Measurements from ENCODE around the gene LYZL2. TPM values are rescaled to one million over a fixed set of nuclear protein-coding genes. Genes with fewer than 3 reads are reported as not detected.
"Not testable (repeated sequence)": the region's sequence is repeated elsewhere in the genome, so short reads cannot be mapped to it uniquely, and the experiment has no call there.

LYZL2 gene
- total RNA-seq, 1 experiment from 2014 or later = not detected

GRCh38 chr10:30625080-30625479, 4.5 kb downstream of the LYZL2 start:
- no peaks in the 10 kb centered on the region for H3K4me1 ChIP-seq (replicated peaks)
- DNase-seq (ENCODE audit: low read depth in 1 of 2, low spot score in 2 of 2) = no peak
- no peak overlapping the region for H3K27ac ChIP-seq
- H3K36me3 ChIP-seq = no peaks in the 10 kb centered on the region
- no peaks in the 10 kb centered on the region for H3K9me3 ChIP-seq (replicated peaks)
- H3K4me3 ChIP-seq = no peak overlapping the region
- no peaks in the 10 kb centered on the region for H3K27me3 ChIP-seq (replicated peaks)

DNA sequence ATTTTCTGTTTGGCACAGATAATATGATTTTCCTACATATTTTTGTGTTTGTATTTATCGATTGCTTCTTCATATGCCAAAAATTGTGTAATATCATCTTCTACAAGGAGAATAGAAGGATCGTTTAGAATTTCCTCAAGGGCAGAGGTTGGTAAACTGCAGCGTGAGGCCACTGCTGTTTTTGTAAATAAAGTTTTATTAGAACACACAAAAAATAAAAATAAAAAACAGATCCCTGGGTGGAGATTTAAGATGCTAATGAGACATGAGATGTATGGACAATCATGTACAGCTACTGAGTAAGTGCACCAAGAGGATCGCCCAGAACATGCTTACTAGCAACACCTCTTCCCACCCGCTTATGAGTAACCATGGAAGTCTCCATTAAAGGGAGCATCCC, 9.6 kb downstream of the LYZL2 start:
- Histone ChIP-seq H3K9me3 (replicated peaks) (no peaks in the 10 kb centered on the region), H3K27me3 (replicated peaks) (no peaks in the 10 kb centered on the region), H3K27ac (no peak overlapping the region), H3K4me1 (replicated peaks) (no peaks in the 10 kb centered on the region), H3K4me3 (no peak overlapping the region), H3K36me3 (no peaks in the 10 kb centered on the region)
- DNase-seq (ENCODE audit: low read depth in 1 of 2, low spot score in 2 of 2) = no peak

GRCh38 chr10:30617070-30617469, 12.5 kb downstream of the LYZL2 start:
- Histone ChIP-seq H3K4me1 (replicated peaks) (peaks cover 9% of the 10 kb centered on the region), H3K4me3 (no peak overlapping the region), H3K27ac (no peak overlapping the region), H3K9me3 (replicated peaks) (no peaks in the 10 kb centered on the region), H3K36me3 (no peaks in the 10 kb centered on the region), H3K27me3 (replicated peaks) (no peaks in the 10 kb centered on the region)
- DNase-seq (ENCODE audit: low read depth in 1 of 2, low spot score in 2 of 2) = no peak

DNA sequence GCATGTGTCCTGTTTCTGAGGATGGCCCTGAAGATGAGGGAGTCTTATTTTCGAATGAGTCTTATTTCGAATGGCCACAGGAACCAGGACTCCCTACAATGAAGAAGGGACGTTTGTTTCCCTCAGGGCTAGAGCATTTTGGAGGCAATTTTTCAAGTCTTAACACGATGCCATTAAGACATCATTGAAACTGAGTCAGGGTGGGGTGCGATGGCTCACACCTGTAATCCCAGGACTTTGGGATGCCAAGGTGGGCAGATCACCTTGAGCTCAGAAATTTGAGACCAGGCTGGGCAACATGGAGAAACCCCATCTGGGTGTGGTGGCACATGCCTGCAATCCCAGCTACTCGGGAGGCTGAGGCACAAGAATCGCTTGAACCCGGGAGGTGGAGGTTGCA, 18.5 kb downstream of the LYZL2 start:
- not testable (repeated sequence) for DNase-seq (ENCODE audit: low read depth in 1 of 2, low spot score in 2 of 2); H3K9me3 ChIP-seq (replicated peaks); H3K27me3 ChIP-seq (replicated peaks); H3K4me3 ChIP-seq; H3K27ac ChIP-seq; H3K4me1 ChIP-seq (replicated peaks); H3K36me3 ChIP-seq

- Histone ChIP-seq H3K27ac (no peak overlapping the region), H3K27me3 (replicated peaks) (no peaks in the 10 kb centered on the region), H3K4me3 (no peak overlapping the region), H3K4me1 (replicated peaks) (peaks cover 9% of the 10 kb centered on the region), H3K36me3 (no peaks in the 10 kb centered on the region), H3K9me3 (replicated peaks) (no peaks in the 10 kb centered on the region)
- no peak for DNase-seq (ENCODE audit: low read depth in 1 of 2, low spot score in 2 of 2)
Measured at GRCh38 chr10:30607814-30608213, 21.7 kb downstream of the LYZL2 start.

- Histone ChIP-seq H3K27me3 (replicated peaks) (no peaks in the 10 kb centered on the region), H3K27ac (no peak overlapping the region), H3K4me1 (replicated peaks) (peaks cover 9% of the 10 kb centered on the region), H3K36me3 (no peaks in the 10 kb centered on the region), H3K9me3 (replicated peaks) (no peaks in the 10 kb centered on the region), H3K4me3 (no peak overlapping the region)
- DNase-seq (ENCODE audit: low read depth in 1 of 2, low spot score in 2 of 2) = no peak
Measured at GRCh38 chr10:30606313-30606712, 23.2 kb downstream of the LYZL2 start.

GRCh38 chr10:30605341-30606121, 24.0 kb downstream of the LYZL2 start:
- not testable (repeated sequence) for H3K4me3 ChIP-seq; H3K9me3 ChIP-seq (replicated peaks); DNase-seq (ENCODE audit: low read depth in 1 of 2, low spot score in 2 of 2); H3K36me3 ChIP-seq; H3K27ac ChIP-seq; H3K27me3 ChIP-seq (replicated peaks); H3K4me1 ChIP-seq (replicated peaks)

DNA sequence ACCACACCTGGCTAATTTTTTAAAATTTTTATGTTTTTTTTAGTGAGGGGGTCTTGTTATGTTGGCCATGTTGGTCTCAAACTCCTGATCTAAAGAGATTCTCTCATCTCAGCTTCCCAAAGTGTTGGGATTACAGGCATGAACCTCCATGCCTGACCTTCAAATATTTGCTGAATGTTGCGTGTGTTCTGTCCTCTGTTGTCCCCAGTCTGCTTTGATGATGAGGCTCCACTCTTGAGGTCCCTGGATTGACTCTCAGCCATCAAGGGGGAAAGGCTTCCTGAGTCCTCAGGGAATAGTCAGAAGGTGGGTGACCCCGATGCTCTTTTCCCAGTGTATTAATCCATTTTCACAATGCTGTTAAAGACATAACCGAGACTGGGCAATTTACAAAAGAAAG, 26.0 kb downstream of the LYZL2 start:
- H3K36me3 ChIP-seq = no peaks in the 10 kb centered on the region
- H3K9me3 ChIP-seq (replicated peaks) = no peaks in the 10 kb centered on the region
- no peak for DNase-seq (ENCODE audit: low read depth in 1 of 2, low spot score in 2 of 2)
- no peak overlapping the region for H3K4me3 ChIP-seq
- H3K4me1 ChIP-seq (replicated peaks) = peaks cover 9% of the 10 kb centered on the region
- no peak overlapping the region for H3K27ac ChIP-seq
- no peaks in the 10 kb centered on the region for H3K27me3 ChIP-seq (replicated peaks)

- Histone ChIP-seq H3K27ac (no peak overlapping the region), H3K36me3 (no peaks in the 10 kb centered on the region), H3K4me3 (no peak overlapping the region), H3K4me1 (replicated peaks) (peaks cover 9% of the 10 kb centered on the region), H3K27me3 (replicated peaks) (no peaks in the 10 kb centered on the region), H3K9me3 (replicated peaks) (no peaks in the 10 kb centered on the region)
- no peak for DNase-seq (ENCODE audit: low read depth in 1 of 2, low spot score in 2 of 2)
Measured at GRCh38 chr10:30602747-30603146, 26.8 kb downstream of the LYZL2 start.

DNA sequence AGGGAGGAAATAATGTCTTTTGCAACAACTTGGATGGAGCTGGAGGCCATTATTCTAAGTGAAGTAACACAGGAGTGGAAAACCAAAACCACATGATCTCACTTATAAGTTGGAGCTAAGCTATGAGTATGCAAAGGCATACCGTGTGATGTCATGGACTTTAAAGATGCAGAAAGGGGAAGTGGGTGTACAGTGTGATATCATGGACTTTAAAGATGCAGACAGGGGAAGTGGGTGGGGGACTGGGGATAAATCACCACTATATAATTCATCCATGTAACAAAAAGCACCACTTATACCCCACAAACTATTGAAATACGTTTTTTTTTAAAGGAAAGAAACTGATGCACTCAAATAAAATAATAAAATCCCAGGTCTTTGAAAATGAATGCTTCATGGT, 29.5 kb downstream of the LYZL2 start:
- Histone ChIP-seq H3K4me1 (replicated peaks) (0 out of 2 replicates have a peak, but pooled peaks cover 3% of the 10 kb centered on the region), H3K4me3 (no peak overlapping the region), H3K27me3 (replicated peaks) (no peaks in the 10 kb centered on the region), H3K36me3 (no peaks in the 10 kb centered on the region), H3K27ac (no peak overlapping the region), H3K9me3 (replicated peaks) (no peaks in the 10 kb centered on the region)
- no peak for DNase-seq (ENCODE audit: low read depth in 1 of 2, low spot score in 2 of 2)

DNA sequence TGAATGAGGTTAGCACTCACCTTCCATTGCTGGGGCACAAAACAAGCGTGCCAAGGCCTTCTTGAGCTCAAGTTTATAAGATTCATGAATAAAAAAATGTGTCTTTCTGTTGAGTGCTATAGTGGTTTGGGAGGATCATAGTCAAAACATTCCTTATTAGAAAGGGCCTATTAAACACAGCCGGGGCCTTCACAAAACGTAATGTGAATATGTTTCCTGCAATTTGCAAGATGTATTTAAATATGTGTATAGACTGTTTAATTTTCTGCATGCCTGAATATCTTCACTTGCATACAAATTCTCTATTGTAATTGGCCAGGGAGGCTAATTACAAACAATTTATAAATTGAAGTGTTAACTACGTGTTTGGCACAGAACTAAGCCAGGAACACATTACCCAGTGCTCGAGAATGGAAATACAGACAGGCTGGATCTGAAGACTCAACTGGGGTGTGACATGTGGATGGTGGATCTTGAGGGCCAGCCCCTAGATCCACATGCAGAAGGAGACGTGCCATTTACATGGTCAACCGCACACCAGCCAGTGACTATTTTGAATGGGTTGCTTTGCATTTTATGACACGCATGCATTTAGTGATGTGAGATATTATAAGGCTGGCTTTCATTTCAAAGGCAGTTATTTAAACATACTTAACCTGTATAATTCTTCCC, 31.3 kb downstream of the LYZL2 start:
- Histone ChIP-seq H3K27me3 (replicated peaks) (no peaks in the 10 kb centered on the region), H3K27ac (no peak overlapping the region), H3K36me3 (no peaks in the 10 kb centered on the region), H3K4me1 (replicated peaks) (no peaks in the 10 kb centered on the region), H3K4me3 (no peak overlapping the region), H3K9me3 (replicated peaks) (no peaks in the 10 kb centered on the region)
- no peak for DNase-seq (ENCODE audit: low read depth in 1 of 2, low spot score in 2 of 2)

DNA sequence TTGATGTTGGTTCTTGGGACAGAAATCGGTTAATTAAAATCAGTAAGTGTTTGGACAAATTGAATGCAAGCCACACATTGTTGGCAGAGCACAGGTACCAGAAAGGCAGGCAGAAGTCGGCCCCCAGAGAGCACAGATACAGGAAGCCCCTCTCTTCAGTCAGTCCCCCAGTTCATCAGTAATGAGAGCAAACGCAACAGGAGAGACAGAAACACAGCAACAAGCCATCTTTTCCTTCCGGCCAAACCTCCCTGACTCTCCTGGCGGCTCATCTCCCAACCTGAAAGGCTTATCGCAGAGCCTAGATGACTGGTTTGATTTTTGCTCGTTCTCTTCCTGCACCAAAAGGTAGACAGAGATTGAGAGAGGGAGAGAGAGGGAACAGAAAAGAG, 32.1 kb downstream of the LYZL2 start:
- not testable (repeated sequence) for H3K4me3 ChIP-seq; H3K9me3 ChIP-seq (replicated peaks); DNase-seq (ENCODE audit: low read depth in 1 of 2, low spot score in 2 of 2); H3K36me3 ChIP-seq; H3K4me1 ChIP-seq (replicated peaks); H3K27me3 ChIP-seq (replicated peaks); H3K27ac ChIP-seq

GRCh38 chr10:30596493-30597432, 32.8 kb downstream of the LYZL2 start:
- not testable (repeated sequence) for H3K36me3 ChIP-seq; H3K27me3 ChIP-seq (replicated peaks); DNase-seq (ENCODE audit: low read depth in 1 of 2, low spot score in 2 of 2); H3K4me3 ChIP-seq; H3K9me3 ChIP-seq (replicated peaks); H3K27ac ChIP-seq; H3K4me1 ChIP-seq (replicated peaks)

GRCh38 chr10:30596013-30596412, 33.5 kb downstream of the LYZL2 start:
- DNase-seq (ENCODE audit: low read depth in 1 of 2, low spot score in 2 of 2) = no peak
- Histone ChIP-seq H3K4me1 (replicated peaks) (no peaks in the 10 kb centered on the region), H3K9me3 (replicated peaks) (no peaks in the 10 kb centered on the region), H3K4me3 (no peak overlapping the region), H3K27me3 (replicated peaks) (no peaks in the 10 kb centered on the region), H3K36me3 (no peaks in the 10 kb centered on the region), H3K27ac (no peak overlapping the region)

Data from SJSA1 (cell line).